Hair follicular keratinocyte (primary cell): Measurements from ENCODE around the gene BPTF. TPM values are rescaled to one million over a fixed set of nuclear protein-coding genes. Genes with fewer than 3 reads are reported as not detected.

Source experiments
- total RNA-seq: library from RNA; depleted of rRNA; stranded (reverse); fragments of >200 nt; gene quantifications from 2 replicates; pipeline ENCODE4 v1.2.3, GENCODE V29; 2015

BPTF gene
- total RNA-seq, result 12.2 and 16.6 TPM in 2 replicates

GRCh38 chr17:67824735-67825626 is at the start of gene BPTF:
Gene BPTF, plus strand, starts transcription at chr17:67825503. Its CDS starts 222 bp downstream, at chr17:67825725.

GRCh38 chr17:67996301-67997171 is 171.2 kb downstream of the BPTF start, which contains the start of gene C17orf58:
Gene C17orf58, minus strand, starts transcription at chr17:67996469. Its CDS starts 271 bp downstream, at chr17:67996198.

Other genes with a start within 250 kb of the BPTF start
- 27.3 and 41.2 TPM in 2 replicates for gene NOL11, start 107.6 kb upstream of the BPTF start, total RNA-seq
- gene C17orf58, start 171.0 kb downstream of the BPTF start, total RNA-seq, result 10.2 and 10.7 TPM in 2 replicates
- 83.7 and 224 TPM in 2 replicates for gene KPNA2, start 210.2 kb downstream of the BPTF start, total RNA-seq